Adrenal gland (tissue), 12 donors: ENCODE measurements around the gene CUL2. TPM values are rescaled to one million over a fixed set of nuclear protein-coding genes. Genes with fewer than 3 reads are reported as not detected.

Source experiments
- DNase-seq, 7 donors: peaks; one replicate each; pipeline ENCODE4 v3.0.0-alpha.2; 2019 to 2020
- H3K27ac ChIP-seq, 5 donors: fragments of 200-600 bp; sonication (generic) in 4 of 5; 1 replicate in 3 of 5; 2 replicates in 2 of 5; pipeline versions ENCODE4 v1.5.1 to v1.8.0; 2016 to 2020; ENCODE audit warnings: mild to moderate bottlenecking in 1 of 5
- H3K27me3 ChIP-seq: fragments of 200-600 bp; 2 replicates; pipeline ENCODE4 v1.8.0; 2021
- H3K36me3 ChIP-seq, 2 donors: fragments of 200-600 bp; replicated peaks in 1 of 2; 1 replicate in 1 of 2; 2 replicates in 1 of 2; pipeline versions ENCODE4 v1.5.1 to v1.8.0; 2018 to 2022
- H3K4me1 ChIP-seq, 2 donors: fragments of 200-600 bp; replicated peaks in 1 of 2; 1 replicate in 1 of 2; 2 replicates in 1 of 2; pipeline versions ENCODE4 v1.5.1 to v1.8.0; 2018 to 2021
- H3K4me3 ChIP-seq, 4 donors: fragments of 200-600 bp; sonication (generic) in 3 of 4; one replicate each; pipeline ENCODE4 v1.5.1; 2016 to 2018
- H3K9me3 ChIP-seq, 3 donors: fragments of 200-600 bp; sonication (generic) in 1 of 3; replicated peaks in 1 of 3; 1 replicate in 2 of 3; 2 replicates in 1 of 3; pipeline versions ENCODE4 v1.5.1 to v1.8.0; 2016 to 2021
- CTCF ChIP-seq, 6 experiments: fragments of 450-650 bp in 4 of 6; fragments of 200-600 bp in 2 of 6; sonication (generic) in 1 of 6; IDR thresholded peaks; 1 replicate in 5 of 6; 2 replicates in 1 of 6; pipeline versions ENCODE4 v1.5.1 to v1.8.0; 2016 to 2021; ENCODE audit warnings: antibody characterized with exemption in 6 of 6, mild to moderate bottlenecking in 2 of 6, moderate library complexity in 1 of 6
- POLR2A ChIP-seq, 2 donors: fragments of 450-650 bp; IDR thresholded peaks; one replicate each; pipeline ENCODE4 v1.6.1; 2017; ENCODE audit warnings: antibody characterized with exemption in 2 of 2, mild to moderate bottlenecking in 2 of 2, moderate library complexity in 1 of 2
- WGBS, 4 donors: extraction: QIAGEN DNeasy Blood & Tissue Kit in 2 of 4; methylation state at CpG; one replicate each; pipeline versions ENCODE4 v1.1.5 to v1.1.7; 2013 to 2017; 5-methylcytosine and 5-hydroxymethylcytosine counted together
- intact Hi-C, 2 donors: fragments of 100-400 bp; cut with DNase I; formaldehyde crosslinking; loops; one replicate each; pipeline versions ENCODE4 v1.14.1 to v1.15.0; 2022 to 2023
- polyA plus RNA-seq, 3 donors: library from polyadenylated mRNA; stranded (reverse); fragments of 200-250 nt in 2 of 3; fragments of 350-450 nt in 1 of 3; fragmentation: Illumina TruSeq in 1 of 3; extraction: RNeasy Lipid Tissue Mini Kit (QIAGEN cat#74804) in 1 of 3; gene quantifications; one replicate each; pipeline ENCODE4 v1.2.3, GENCODE V29; 2013 to 2014
- total RNA-seq, 9 donors: library from RNA; depleted of rRNA in 4 of 9; stranded (reverse); fragments of >200 nt in 4 of 9; fragments of 120-200 nt in 1 of 9; fragmentation: NEBNext Ultra II Directional in 1 of 9; extraction: Animal tissue kit (Norgen Biotek cat#: 25700) in 1 of 9; gene quantifications; one replicate each; pipeline versions ENCODE4 v1.1.0 to v1.2.4, GENCODE V29; 2013 to 2023
- donor health status: healthy with polysubstance abuse.
- donor health status: Bipolar disorder and iron deficiency.
- donor health status: DM: yes; HTN: yes; CAD: no.
- donor health status: DM: no; HTN: no; CAD: no.
- donor health status: DM: no; HTN: no; CAD: no.
- donor health status: DM: yes; HTN: yes; CAD: no.

The CUL2 gene
- total and polyA plus RNA-seq, 12 donors = 6.2 to 52.2 (median 26.1) TPM

GRCh38 chr10:35070521-35070920 is 19.6 kb downstream of the CUL2 start:
- H3K4me3 ChIP-seq = no peak overlapping the region
- DNase-seq = no peak
- H3K27ac ChIP-seq = no peak overlapping the region
- peaks cover 0 to 12% of the 10 kb centered on the region in 2 donors for H3K36me3 ChIP-seq
- no peaks in the 10 kb centered on the region for H3K27me3 ChIP-seq
- no peaks in the 10 kb centered on the region for H3K9me3 ChIP-seq
- 90 to 97% (median 95%) methylated on average over 3 of the region's 3 CpGs for WGBS, 4 donors
- TF ChIP-seq POLR2A (IDR thresholded peaks at IDR 0.05) (no peak), CTCF (IDR thresholded peaks at IDR 0.05) (no peak)
- intact Hi-C loops = no loop called here
- no peaks in the 10 kb centered on the region for H3K4me1 ChIP-seq

GRCh38 chr10:35063837-35064454 is 26.2 kb downstream of the CUL2 start:
- WGBS, 4 donors = 81 to 91% (median 84%) methylated on average over 3 of the region's 3 CpGs
- intact Hi-C loops = no loop called here
- no peaks in the 10 kb centered on the region for H3K4me1 ChIP-seq
- no peaks in the 10 kb centered on the region for H3K27me3 ChIP-seq
- no peak for TF ChIP-seq CTCF (IDR thresholded peaks at IDR 0.05)
- no peak for TF ChIP-seq POLR2A (IDR thresholded peaks at IDR 0.05)
- H3K27ac ChIP-seq = no peak overlapping the region
- H3K36me3 ChIP-seq = peaks cover 0 to 20% of the 10 kb centered on the region in 2 donors
- DNase-seq = no peak
- no peak overlapping the region for H3K4me3 ChIP-seq
- no peaks in the 10 kb centered on the region for H3K9me3 ChIP-seq

GRCh38 chr10:35059481-35059880 is 30.7 kb downstream of the CUL2 start:
- H3K27ac ChIP-seq = no peak overlapping the region
- H3K4me3 ChIP-seq = no peak overlapping the region
- no peaks in the 10 kb centered on the region for H3K9me3 ChIP-seq
- intact Hi-C loops = no loop called here
- TF ChIP-seq CTCF (IDR thresholded peaks at IDR 0.05) = no peak
- TF ChIP-seq POLR2A (IDR thresholded peaks at IDR 0.05) = no peak
- DNase-seq = no peak
- H3K27me3 ChIP-seq = no peaks in the 10 kb centered on the region
- H3K36me3 ChIP-seq = peaks cover 0 to 10% of the 10 kb centered on the region in 2 donors
- H3K4me1 ChIP-seq = no peaks in the 10 kb centered on the region

- Histone ChIP-seq H3K36me3 (peaks cover 0 to 15% of the 10 kb centered on the region in 2 donors), H3K9me3 (no peaks in the 10 kb centered on the region), H3K27ac (peak overlapping the region in 1 of 5 donors; percentile 35), H3K4me3 (no peak overlapping the region), H3K27me3 (no peaks in the 10 kb centered on the region), H3K4me1 (no peaks in the 10 kb centered on the region)
- intact Hi-C loops = no loop called here
- no peak for DNase-seq
- TF ChIP-seq CTCF (IDR thresholded peaks at IDR 0.05) (no peak), POLR2A (IDR thresholded peaks at IDR 0.05) (no peak)
- 86 to 95% (median 90%) methylated on average over 1 of the region's 1 CpG for WGBS, 4 donors
Measured at GRCh38 chr10:35058686-35059085, 31.5 kb downstream of the CUL2 start.
